Measurements from ENCODE around the gene APBA2.

APBA2 gene

DNA sequence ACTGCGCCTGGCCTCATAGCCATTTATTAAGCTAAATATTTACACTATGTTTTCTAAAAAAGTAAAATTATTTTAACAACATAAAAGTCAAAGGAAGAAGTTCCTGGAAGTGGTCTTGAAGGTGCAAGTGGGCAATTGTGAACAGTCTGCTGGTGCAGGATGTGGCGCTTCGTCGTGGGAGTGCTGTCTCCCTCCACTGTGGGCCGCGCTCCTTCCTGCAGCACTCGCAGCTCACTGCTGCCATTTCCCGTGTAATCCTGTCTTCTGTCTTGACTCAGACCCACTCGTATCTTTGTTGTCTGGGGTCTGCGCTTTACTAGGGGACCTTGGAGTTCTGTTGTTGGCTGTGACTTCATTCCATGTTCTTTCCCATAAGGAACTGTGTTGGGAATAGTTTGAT lies 56.3 kb downstream of the APBA2 start:
- DNase-seq, result no peak

DNA sequence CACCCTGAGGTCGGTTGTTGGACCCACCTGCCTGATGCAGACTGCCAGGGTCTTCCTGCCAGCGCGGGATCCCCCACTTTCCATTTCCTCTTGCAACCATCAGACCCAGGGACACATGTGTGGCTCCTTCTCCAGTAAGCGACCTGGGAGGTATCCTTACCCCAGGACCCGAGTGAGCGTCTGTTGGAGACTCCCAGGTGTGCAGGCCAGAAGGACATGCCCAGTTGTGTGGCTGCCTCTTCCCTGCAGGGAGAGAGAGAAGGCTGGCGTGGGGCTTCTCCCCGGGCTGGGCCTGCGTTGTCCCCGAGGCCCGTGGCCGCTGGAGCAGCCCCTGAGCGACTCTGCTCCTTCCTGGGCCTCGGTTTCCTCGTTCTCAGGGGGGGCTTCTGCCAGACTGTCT lies 56.8 kb downstream of the APBA2 start:
- DNase-seq, result no peak

- DNase-seq, result no peak
Measured at GRCh38 chr15:28943146-28943545, 57.4 kb downstream of the APBA2 start.

- no peak for DNase-seq
Measured at GRCh38 chr15:28943611-28944230, 57.9 kb downstream of the APBA2 start.

DNA sequence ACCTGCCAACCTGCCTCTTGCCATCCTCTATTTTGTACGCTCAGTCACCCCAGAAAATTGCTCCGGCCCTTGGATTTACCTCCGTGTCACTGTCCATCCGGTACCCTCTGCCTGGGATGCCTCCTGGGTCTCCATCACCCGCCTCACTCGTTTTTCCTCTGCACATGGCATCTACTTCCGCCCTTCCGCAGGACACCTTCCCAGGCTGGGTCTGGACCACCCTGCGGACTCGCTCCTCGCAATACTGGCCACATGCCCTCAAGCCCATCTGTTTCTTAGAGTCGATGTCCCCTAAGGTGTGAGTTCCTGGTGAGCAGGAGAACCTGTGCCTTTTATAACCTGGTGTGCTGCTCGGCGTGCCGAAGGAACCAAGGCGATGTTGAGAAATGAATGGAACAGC lies 58.5 kb downstream of the APBA2 start:
- DNase-seq, result no peak

DNA sequence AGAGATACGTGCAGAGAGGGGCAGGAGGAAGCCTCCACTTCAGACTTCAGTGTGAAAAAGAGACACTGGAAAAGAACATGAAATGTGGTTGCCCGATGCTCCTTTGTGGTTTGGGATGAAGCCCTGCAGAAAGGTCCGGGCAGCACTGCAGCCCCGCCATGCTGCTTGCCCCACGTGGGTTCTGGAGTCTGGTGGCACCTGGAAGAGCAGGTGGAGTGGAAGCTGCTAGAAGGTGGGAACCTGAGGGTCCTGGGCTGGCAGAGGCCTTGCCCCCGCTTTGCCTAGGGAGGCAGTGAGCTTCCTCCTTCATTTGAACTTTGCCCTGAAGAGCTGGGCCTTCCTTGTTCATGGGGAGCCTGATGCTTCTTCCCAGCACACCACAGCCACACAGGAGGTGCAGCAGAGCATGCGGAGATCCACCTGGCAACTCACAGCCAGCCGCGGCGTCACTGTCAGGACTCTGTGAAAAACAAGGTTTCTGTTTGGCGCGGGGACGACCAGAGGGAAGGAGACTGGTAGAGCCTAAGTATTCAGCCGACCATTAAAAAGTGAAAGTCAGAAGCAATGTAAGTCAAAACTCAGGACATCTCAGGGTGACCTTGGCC lies 59.0 kb downstream of the APBA2 start:
- no peak for DNase-seq

GRCh38 chr15:28945626-28946230 lies 60.0 kb downstream of the APBA2 start:
- no peak for DNase-seq

DNA sequence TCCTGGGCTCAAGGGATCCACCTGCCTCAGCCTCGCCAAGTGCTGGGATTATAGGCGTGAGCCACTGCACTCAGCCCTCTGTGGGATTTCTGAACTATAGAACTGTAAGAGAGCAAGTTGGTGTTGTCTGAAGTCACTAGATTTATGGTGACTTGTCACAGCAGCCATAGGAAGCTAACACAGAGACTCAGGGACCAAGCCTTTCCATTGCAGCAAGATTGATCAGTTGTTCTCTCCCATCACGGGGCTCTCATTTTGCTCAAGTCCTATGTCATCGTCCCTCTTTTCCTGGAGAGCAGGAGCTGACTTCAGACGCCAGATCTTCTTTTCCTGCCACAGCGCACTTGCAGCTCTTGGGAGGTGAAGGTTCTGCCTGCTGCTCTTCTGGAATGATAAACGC lies 61.0 kb downstream of the APBA2 start:
- no peak for DNase-seq

- DNase-seq, result no peak
Measured at GRCh38 chr15:28947221-28947674, 61.5 kb downstream of the APBA2 start.

DNA sequence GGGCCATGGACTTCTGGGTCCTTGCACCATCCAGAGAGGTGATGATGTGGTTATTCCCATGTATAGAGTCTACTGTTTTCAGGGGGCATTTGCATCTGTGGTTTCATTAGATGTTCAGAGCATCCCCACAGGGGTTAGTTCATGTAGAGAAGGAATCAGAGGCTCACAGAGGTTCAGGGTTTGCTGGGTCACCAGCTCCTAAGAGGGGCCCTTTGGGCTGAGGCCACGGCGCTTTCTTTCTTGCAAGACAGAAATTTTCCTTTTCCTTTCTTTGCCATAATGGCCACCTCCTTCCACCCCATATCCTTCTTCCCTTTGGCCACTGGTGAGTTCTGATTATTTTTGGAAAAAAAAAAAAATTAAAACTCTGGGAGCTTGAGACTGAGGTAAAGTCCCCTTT lies 62.3 kb downstream of the APBA2 start:
- no peak for DNase-seq

DNA sequence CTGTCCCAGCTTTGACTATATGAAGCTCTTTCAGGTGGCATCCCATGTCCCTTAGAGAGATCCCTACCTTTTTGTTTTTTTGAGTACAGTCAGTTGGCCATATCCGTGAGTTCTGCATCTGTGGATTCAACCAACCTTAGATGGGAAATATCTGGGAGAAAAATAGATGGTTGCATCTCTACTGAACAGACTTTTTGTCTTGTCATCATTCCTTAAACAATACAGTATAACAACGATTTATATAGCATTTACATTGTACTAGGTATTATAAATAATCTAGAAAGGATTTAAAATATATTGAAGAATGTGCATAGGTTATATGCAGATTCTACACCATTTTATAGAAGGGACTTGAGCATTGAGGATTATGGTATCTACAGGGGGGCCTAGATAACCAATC lies 65.1 kb downstream of the APBA2 start:
- no peak for DNase-seq

- peak; percentile 90 for DNase-seq
Measured at GRCh38 chr15:28952666-28953491, 67.1 kb downstream of the APBA2 start.

DNA sequence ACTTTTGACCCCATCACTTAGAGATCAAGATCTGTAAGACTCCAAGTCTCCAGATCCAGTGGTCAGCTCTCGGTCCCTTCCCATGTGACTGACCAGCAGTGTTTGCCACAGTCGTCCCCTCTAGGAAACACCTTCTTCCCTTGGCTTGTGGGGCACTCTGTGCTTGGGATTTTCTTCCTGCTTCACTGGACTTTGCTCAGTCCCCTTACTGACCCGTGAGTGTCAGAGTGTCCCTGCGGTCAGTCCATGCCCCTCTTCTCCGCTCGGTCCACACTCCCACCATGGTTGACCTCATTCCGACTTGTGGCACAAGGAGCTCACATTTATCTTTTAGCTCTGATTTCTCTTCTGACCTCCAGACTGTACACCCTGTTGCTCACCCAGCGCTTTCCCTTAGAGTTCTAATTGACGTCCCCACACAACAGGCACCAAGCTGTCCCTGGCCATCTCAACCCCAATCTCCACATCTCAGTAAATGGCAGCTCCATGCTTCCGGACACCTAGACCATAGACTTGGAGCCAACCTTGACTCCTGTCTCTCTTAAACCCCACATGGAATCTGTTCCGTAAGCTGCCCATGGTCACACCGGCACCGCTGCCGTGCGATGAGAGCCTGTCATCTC lies 67.9 kb downstream of the APBA2 start:
- DNase-seq, result no peak

- DNase-seq, result no peak
Measured at GRCh38 chr15:28954466-28955159, 68.8 kb downstream of the APBA2 start.

- peak; percentile 11 for DNase-seq
Measured at GRCh38 chr15:28955160-28955992, 69.6 kb downstream of the APBA2 start.

DNA sequence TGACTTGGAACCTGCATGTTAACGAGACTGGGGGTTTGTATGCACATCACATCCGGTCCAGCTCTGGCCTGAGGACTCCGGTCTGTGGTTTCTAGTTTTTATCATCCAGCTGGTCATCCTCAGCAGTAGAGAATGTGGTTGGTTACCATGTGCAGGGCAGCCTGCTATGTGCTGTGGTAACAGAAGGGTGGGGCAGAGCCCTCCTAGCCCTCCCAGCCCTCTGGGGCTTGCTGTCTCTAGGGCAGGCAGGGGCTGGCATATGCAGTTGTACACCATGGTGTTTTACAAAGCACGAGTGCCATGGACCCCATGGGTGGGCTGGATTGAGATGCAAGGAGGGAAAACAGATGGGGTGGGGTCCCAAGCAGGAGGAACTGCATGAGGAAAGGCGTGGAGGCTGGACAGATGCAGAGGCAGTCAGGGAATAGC lies 70.2 kb downstream of the APBA2 start:
- no peak for DNase-seq

DNA sequence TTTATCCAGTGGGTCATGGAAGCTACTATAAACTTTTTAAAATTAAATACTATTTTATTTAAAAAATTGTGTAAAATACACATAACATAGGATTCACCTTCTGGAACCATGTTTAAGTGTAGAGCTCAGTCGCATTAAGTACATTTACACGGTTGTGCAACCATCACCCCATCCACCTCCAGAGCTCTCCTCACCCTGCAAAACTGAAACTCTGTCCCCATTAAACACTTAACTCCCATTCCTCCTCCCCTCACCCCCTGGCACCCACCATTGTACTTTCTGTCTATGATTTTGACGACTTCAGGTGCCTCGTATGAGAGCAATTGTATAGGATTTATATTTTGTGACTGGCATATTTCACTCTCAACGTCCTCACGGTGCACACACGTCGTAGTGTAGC lies 70.7 kb downstream of the APBA2 start:
- DNase-seq, result no peak

- no peak for DNase-seq
Measured at GRCh38 chr15:28957606-28958498, 72.1 kb downstream of the APBA2 start.

DNA sequence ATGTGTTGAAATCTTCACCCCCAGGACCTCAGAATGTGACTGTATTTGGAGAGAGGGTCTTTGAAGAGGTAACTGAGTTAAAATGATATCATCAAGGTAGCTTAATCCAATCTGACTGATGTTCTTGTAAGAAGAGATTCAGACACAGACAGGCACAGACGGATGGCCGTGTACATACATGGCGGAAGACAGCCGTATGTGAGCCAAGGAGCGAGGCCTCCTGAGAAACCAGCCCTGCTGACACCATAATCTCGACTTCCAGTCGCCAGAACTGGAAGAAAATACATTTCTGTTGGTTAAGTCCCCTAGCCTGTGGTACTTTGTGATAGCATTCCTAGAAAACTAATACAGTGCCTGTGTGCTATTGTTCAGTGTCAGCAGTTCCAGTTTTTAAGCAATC lies 73.6 kb downstream of the APBA2 start:
- no peak for DNase-seq

DNA sequence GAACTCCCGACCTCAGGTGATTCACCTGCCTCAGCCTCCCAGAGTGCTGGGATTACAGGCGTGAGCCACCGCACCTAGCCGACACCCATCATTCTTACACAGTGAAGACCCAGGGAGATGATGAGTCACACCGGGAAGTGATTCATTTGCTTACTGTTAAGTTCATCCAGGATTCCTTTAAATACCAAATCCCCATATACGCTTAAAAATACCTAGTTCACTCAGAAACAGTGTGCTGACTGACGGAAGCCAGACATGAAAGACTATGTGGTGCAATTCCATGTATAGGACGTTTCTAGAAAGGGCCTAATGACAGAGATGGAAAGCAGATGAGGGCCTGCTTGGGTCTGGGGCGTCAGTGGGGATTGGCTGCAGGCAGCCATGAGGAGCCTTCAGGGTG lies 75.2 kb downstream of the APBA2 start:
- no peak for DNase-seq

DNA sequence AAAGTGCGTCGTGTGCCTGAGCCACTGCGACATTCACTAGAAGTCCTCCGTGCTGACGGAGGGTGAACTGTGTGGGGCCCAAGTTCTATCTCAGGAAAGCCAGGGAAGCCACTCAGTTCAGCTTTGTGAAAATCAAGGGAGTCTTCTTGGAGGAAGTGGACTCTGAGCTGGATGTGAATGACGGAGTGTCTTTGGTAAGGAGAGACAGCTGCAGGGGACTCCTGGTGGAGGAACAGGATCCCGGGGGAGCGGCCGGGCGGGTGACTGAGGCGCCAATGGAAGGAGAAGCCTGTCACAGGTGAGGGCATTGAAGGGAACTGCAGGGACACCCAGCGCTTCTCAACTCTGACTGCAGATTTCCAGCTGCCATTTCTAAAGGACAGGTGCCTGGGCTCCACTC lies 75.6 kb downstream of the APBA2 start:
- DNase-seq, result no peak
